VCaP (cell line): ENCODE measurements around the gene PHACTR1.

Experiments used
- H3K27ac ChIP-seq: fragments of 450-650 bp; 2 replicates; pipeline ENCODE4 v1.5.1; 2017
- TF ChIP-seq, protein P1 (sequence below): fragments of 450-650 bp; conservative IDR thresholded peaks from 2 replicates; pipeline ENCODE4 v1.5.1; 2017; ENCODE audit warnings: mild to moderate bottlenecking, moderate library complexity

Gene PHACTR1

DNA sequence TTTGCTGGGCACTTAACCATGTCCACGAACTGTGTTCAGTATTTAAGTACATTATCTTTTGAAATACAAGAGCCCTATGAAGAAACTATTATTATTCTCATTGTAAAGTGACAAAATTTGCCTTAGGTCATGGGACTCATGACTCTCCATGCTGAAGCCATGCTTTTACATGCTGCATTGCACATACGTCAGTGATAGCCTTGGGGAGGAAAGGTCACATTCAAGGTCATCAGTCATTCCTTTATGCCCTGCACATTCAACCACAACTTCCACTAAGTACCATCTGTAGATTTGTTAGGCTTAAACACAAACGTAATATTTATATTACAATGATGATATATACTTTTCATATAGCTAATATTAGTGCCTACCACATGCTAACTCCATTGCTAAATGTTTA is 319.0 kb downstream of the PHACTR1 start:
- TF ChIP-seq, protein P1, sequence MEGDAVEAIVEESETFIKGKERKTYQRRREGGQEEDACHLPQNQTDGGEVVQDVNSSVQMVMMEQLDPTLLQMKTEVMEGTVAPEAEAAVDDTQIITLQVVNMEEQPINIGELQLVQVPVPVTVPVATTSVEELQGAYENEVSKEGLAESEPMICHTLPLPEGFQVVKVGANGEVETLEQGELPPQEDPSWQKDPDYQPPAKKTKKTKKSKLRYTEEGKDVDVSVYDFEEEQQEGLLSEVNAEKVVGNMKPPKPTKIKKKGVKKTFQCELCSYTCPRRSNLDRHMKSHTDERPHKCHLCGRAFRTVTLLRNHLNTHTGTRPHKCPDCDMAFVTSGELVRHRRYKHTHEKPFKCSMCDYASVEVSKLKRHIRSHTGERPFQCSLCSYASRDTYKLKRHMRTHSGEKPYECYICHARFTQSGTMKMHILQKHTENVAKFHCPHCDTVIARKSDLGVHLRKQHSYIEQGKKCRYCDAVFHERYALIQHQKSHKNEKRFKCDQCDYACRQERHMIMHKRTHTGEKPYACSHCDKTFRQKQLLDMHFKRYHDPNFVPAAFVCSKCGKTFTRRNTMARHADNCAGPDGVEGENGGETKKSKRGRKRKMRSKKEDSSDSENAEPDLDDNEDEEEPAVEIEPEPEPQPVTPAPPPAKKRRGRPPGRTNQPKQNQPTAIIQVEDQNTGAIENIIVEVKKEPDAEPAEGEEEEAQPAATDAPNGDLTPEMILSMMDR: no peak
- H3K27ac ChIP-seq: no peak overlapping the region

DNA sequence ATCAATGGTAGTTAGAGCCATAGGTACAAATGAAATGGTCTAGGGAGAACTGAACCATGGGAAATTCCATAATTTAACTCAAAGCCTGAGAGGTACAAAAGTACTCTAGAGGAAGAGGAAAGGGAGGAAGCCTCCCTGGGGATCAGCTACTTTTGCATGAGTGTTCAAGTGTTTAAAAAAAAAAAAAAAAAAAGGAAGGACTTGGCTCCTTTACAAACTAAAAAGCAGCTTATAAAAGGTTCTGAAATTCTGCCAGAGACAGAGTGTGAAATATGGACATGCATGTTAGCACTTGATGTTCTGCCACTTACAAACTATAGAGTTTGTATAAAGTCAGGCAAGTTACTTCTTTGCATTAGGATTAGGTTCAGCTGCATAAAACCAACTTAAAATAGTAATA is 321.7 kb downstream of the PHACTR1 start:
- TF ChIP-seq, protein P1: no peak
- no peak overlapping the region for H3K27ac ChIP-seq

DNA sequence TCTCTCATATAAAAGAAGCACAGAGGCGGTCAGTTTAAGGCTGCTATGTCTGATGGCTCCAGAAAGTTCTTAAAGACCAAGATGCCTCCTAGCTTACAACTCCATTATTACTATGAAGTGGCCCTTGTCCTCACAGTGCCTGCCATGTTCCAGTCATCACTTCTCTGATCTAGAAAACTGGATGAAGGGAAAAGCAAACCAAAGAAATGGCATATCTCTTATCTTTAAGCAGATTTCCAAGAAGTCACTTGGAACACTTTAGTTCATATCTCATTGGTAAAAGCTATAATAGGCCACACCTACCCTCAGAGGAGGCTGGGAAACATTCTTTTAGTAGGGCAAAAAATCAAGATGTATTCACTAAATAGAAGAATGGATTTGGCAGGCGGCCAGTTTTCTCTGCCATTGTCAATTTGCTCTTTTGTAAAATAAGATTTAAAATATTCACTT is 322.2 kb downstream of the PHACTR1 start:
- TF ChIP-seq, protein P1: no peak
- H3K27ac ChIP-seq: no peak overlapping the region

DNA sequence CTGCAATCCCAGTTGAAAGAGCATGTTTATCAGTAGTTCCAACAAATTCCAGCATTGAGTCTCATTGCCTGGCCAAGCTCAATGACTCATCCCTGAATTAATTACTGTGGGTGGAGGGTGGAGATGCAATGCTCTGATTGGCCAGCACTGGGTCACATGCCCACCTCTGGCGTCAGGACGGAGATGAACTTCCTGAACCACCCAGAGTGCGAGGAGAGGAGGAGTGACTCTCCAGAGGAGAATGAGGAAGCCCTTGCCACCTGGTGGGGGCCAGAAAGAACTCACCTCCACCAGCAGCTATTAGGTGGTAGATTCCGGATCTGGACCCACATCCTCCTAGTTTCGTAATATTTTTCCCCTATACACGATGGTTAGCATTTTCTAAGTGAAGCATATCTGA is 327.8 kb downstream of the PHACTR1 start:
- H3K27ac ChIP-seq: no peak overlapping the region
- TF ChIP-seq, protein P1: no peak

DNA sequence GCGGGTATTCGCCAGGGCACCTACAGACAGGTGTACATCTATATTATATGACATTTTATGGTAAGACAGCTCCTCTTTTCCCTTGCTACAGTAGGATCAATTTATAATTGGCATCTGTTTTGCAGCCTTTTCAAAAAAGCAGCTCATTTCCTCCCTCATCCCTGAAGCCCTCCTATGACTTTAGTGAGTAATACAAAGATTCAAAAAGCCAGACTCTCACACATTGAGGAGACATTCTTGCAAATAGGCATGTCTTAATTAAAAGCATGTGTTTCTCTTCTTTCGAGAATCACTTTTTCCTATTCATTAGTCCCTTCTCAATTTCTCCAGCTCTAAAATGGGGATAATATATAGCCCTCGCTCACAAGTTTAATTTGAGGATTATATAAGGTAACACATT is 328.3 kb downstream of the PHACTR1 start:
- H3K27ac ChIP-seq: no peak overlapping the region
- TF ChIP-seq, protein P1: no peak

DNA sequence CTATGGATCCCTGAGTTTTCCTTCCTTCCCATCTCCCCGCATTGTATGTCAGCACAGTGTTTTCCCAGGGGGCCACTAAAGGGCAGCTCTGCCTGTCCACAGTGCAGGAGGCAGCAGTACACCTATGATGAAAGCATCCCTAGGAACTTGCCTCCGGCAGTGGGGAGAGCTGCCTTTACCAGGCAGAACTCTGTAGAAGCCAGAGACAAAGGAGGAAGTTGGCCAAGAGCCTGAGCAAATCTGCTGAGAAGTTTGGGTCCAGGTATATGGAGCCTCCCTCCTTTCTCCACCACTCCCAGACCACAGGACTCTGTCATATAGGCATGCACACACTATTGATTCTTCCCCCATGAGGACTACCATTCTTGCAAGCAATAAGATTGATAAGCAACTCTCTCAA is 329.1 kb downstream of the PHACTR1 start:
- TF ChIP-seq, protein P1: no peak
- no peak overlapping the region for H3K27ac ChIP-seq

DNA sequence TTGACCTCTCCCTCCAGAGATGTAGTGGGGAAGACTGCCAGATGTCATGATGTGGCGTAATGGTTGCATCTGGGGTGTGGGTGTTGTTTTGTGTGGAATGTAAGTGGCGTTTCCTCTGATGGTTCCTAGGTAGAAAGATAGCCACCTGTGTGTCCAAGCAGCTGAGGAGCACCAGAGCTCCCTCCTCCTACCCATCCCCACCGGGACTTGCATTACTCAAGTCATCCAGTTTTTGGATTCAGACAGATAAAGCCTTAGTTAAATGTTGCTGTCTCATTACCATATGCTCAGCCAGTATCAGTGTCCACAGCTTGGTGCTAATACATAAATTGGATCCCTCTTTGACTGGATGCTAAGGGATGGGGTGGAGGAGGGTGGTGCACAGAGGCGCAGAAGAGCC is 329.5 kb downstream of the PHACTR1 start:
- no peak overlapping the region for H3K27ac ChIP-seq
- TF ChIP-seq, protein P1: no peak

DNA sequence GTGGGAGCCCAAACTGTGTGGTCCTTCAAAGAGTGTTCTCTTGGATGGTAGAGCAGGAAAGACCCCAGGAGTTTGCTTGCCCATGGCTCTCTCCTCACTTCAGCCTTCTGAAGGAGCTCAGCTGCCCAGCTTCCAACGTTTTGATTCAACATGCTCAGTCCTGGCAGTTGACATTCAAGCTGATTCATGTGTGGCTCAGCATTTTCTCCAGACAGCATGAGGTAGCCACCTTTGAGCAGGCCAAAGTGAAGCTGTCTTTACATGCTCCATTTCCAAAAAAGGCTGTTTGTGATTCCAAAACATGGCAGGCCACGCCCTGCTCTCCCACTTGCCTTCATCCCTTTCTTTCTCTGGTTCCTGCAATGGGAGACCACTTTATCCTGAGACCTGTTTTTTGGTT is 331.5 kb downstream of the PHACTR1 start:
- H3K27ac ChIP-seq: no peak overlapping the region
- TF ChIP-seq, protein P1: no peak
